ENCODE data around the gene PTPRD. TPM values are rescaled to one million over a fixed set of nuclear protein-coding genes. Genes with fewer than 3 reads are reported as not detected.

Gene PTPRD
- total and polyA plus RNA-seq, 2 donors (not counting 1 experiment from before 2014, with no cell fraction given): not detected

DNA sequence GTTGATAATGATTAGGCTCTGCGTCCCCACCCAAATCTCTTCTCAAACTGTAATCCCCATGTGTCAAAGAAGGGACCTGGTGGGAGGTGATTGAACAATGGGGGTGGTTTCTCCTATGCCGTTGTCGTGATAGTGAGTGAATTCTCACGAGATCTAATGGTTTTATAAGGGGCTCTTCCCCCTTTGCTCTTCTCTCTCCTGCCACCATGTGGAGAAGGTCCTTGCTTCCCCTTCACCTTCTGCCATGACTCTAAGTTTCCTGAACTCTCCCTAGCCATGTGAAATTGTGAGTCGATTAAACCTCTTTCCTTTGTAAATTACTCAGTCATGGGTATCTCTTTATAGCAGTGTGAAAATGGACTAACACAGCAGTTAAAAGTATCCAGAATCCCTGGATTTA lies 2098.0 kb downstream of the PTPRD start:
- Histone ChIP-seq H3K79me2 (ENCODE audit: control insufficient read depth, insufficient read depth, low read length) (no peaks in the 10 kb centered on the region), H3K27ac (ENCODE audit: low read length in 2 of 2) (no peak overlapping the region), H3K4me1 (ENCODE audit: control insufficient read depth in 2 of 2, insufficient read depth in 2 of 2, low read length in 2 of 2) (no peaks in the 10 kb centered on the region), H2AFZ (ENCODE audit: insufficient read depth, low read depth, low read length, poor library complexity, severe bottlenecking) (no peak overlapping the region), H3K27me3 (replicated peaks in 1 of 4; ENCODE audit: control extremely low read depth in 1 of 4, control insufficient read depth in 3 of 4, insufficient read depth in 4 of 4, low read length in 3 of 4) (no peaks in the 10 kb centered on the region), H3K36me3 (replicated peaks in 1 of 2; ENCODE audit: control extremely low read depth in 1 of 2, control insufficient read depth in 1 of 2, extremely low read depth in 1 of 2, insufficient read depth in 2 of 2, low read length in 1 of 2) (no peaks in the 10 kb centered on the region), H3K4me2 (replicated peaks; ENCODE audit: low read depth, low read length, poor library complexity, severe bottlenecking) (no peak overlapping the region), H4K20me1 (ENCODE audit: control insufficient read depth, insufficient read depth, low read length, poor library complexity, severe bottlenecking) (no peaks in the 10 kb centered on the region), H3K9me3 (ENCODE audit: control extremely low read depth in 1 of 3, control insufficient read depth in 2 of 3, insufficient read depth in 1 of 3, low read length in 2 of 3) (no peaks in the 10 kb centered on the region), H3K4me3 (ENCODE audit: control extremely low read depth in 1 of 5, extremely low read depth in 1 of 5, insufficient read depth in 1 of 5, low read depth in 2 of 5, low read length in 4 of 5) (no peak overlapping the region), H3K9ac (ENCODE audit: low read length) (no peak overlapping the region)
- ATAC-seq (ENCODE audit: low read depth) (no peak), DNase-seq (no peak)
- TF ChIP-seq, protein P1, sequence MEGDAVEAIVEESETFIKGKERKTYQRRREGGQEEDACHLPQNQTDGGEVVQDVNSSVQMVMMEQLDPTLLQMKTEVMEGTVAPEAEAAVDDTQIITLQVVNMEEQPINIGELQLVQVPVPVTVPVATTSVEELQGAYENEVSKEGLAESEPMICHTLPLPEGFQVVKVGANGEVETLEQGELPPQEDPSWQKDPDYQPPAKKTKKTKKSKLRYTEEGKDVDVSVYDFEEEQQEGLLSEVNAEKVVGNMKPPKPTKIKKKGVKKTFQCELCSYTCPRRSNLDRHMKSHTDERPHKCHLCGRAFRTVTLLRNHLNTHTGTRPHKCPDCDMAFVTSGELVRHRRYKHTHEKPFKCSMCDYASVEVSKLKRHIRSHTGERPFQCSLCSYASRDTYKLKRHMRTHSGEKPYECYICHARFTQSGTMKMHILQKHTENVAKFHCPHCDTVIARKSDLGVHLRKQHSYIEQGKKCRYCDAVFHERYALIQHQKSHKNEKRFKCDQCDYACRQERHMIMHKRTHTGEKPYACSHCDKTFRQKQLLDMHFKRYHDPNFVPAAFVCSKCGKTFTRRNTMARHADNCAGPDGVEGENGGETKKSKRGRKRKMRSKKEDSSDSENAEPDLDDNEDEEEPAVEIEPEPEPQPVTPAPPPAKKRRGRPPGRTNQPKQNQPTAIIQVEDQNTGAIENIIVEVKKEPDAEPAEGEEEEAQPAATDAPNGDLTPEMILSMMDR (IDR thresholded peaks at IDR 0.05): no peak
- no peak for TF ChIP-seq EZH2 (IDR thresholded peaks at IDR 0.05; ENCODE audit: borderline replicate concordance, insufficient read depth, low read depth, low read length, poor library complexity, severe bottlenecking)
- ChIA-PET POLR2A (no interaction called here), CTCF (no interaction called here)
- H3K4me1 Mint-ChIP-seq: no peaks in the 10 kb centered on the region
- no peaks in the 10 kb centered on the region for H3K27me3 Mint-ChIP-seq
- H3K9me3 Mint-ChIP-seq (ENCODE audit: insufficient read depth): no peaks in the 10 kb centered on the region
- no peak overlapping the region for H3K27ac Mint-ChIP-seq
- no CpG with 5 or more reads among the region's 5 CpGs for WGBS (ENCODE audit: insufficient coverage)
- H3K4me3 Mint-ChIP-seq: no peak overlapping the region
- intact Hi-C loops (cut with micrococcal nuclease): no loop called here

DNA sequence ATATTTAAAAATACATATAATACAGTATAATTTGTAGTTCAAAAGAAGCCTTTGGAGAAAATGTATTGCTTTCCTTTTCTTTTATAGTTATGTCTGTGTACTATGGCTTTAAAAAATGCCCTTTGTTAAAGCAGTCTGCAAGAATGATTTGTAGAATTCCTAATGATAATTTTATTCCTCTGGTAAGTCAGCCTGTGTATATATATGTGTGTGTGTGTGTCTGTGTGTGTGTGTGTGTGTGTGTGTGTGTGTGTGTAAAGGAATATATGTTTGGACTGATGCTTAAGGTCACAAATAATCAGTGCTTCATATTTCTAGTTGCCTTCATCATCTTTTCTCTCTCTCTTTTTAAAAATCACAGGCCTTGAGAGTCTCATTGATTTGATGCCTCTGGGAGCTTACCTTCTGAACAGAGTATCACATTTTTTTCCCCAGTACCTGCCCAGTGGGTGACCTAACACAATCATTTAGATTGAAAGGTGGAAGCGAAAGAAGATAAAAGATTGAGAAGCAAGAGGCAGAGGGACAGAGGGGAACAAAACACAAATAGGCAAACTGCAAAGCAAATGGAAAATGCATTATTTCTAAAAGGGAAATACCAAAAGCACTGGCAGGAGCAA lies 2104.0 kb downstream of the PTPRD start:
- no peaks in the 10 kb centered on the region for H3K27me3 ChIP-seq (replicated peaks in 1 of 4; ENCODE audit: control extremely low read depth in 1 of 4, control insufficient read depth in 3 of 4, insufficient read depth in 4 of 4, low read length in 3 of 4)
- POLR2A ChIA-PET: no interaction called here
- H3K4me1 ChIP-seq (ENCODE audit: control insufficient read depth in 2 of 2, insufficient read depth in 2 of 2, low read length in 2 of 2): no peaks in the 10 kb centered on the region
- H3K9me3 ChIP-seq (ENCODE audit: control extremely low read depth in 1 of 3, control insufficient read depth in 2 of 3, insufficient read depth in 1 of 3, low read length in 2 of 3): no peaks in the 10 kb centered on the region
- no peaks in the 10 kb centered on the region for H3K79me2 ChIP-seq (ENCODE audit: control insufficient read depth, insufficient read depth, low read length)
- no peak overlapping the region for H3K27ac ChIP-seq (ENCODE audit: low read length in 2 of 2)
- intact Hi-C loops (cut with micrococcal nuclease): no loop called here
- H3K4me2 ChIP-seq (replicated peaks; ENCODE audit: low read depth, low read length, poor library complexity, severe bottlenecking): no peak overlapping the region
- H2AFZ ChIP-seq (ENCODE audit: insufficient read depth, low read depth, low read length, poor library complexity, severe bottlenecking): no peak overlapping the region
- whole genome bisulfite sequencing (ENCODE audit: insufficient coverage): no CpG with 5 or more reads among the region's 1 CpG
- H3K9ac ChIP-seq (ENCODE audit: low read length): no peak overlapping the region
- ATAC-seq (ENCODE audit: low read depth) (no peak), DNase-seq (no peak)
- Mint-ChIP-seq H3K4me3 (no peak overlapping the region), H3K27me3 (no peaks in the 10 kb centered on the region), H3K4me1 (no peaks in the 10 kb centered on the region), H3K9me3 (ENCODE audit: insufficient read depth) (no peaks in the 10 kb centered on the region), H3K27ac (no peak overlapping the region)
- H4K20me1 ChIP-seq (ENCODE audit: control insufficient read depth, insufficient read depth, low read length, poor library complexity, severe bottlenecking): no peaks in the 10 kb centered on the region
- no peak for TF ChIP-seq EZH2 (IDR thresholded peaks at IDR 0.05; ENCODE audit: borderline replicate concordance, insufficient read depth, low read depth, low read length, poor library complexity, severe bottlenecking)
- TF ChIP-seq, protein P1 (IDR thresholded peaks at IDR 0.05): no peak
- no peaks in the 10 kb centered on the region for H3K36me3 ChIP-seq (replicated peaks in 1 of 2; ENCODE audit: control extremely low read depth in 1 of 2, control insufficient read depth in 1 of 2, extremely low read depth in 1 of 2, insufficient read depth in 2 of 2, low read length in 1 of 2)
- H3K4me3 ChIP-seq (ENCODE audit: control extremely low read depth in 1 of 5, extremely low read depth in 1 of 5, insufficient read depth in 1 of 5, low read depth in 2 of 5, low read length in 4 of 5): no peak overlapping the region
- CTCF ChIA-PET: no interaction called here

All from B cell (primary cell).